OCI-LY3 (cell line): ENCODE results near the gene TM9SF3.
A peak's percentile ranks its signal among the peaks of the same experiment; 100 is the strongest.

Experiments
- H2AFZ ChIP-seq: fragments of 200-600, 300-600 bp; shearing (Covaris generic); 2 replicates; pipeline ENCODE4 v1.6.0; 2014; ENCODE audit warnings: antibody characterized with exemption, low read depth, low read length
- H3K27ac ChIP-seq: fragments of 200-600, 300-600 bp; sonication (generic); 2 replicates; pipeline ENCODE4 v1.5.1; 2014; ENCODE audit warnings: mild to moderate bottlenecking, low read length, moderate library complexity, mixed read lengths
- H3K27me3 ChIP-seq: fragments of 200-600, 300-600 bp; sonication (generic); 2 replicates; pipeline ENCODE4 v1.6.1; 2014; ENCODE audit warnings: low read depth, low read length, mixed read lengths
- H3K36me3 ChIP-seq: fragments of 200-600, 300-600 bp; sonication (generic); replicated peaks from 2 replicates; pipeline ENCODE3; 2014; ENCODE audit warnings: low read depth, low read length, mixed read lengths
- H3K4me1 ChIP-seq: fragments of 300-600, 200-600 bp; sonication (generic); 2 replicates; pipeline ENCODE4 v1.6.1; 2014; ENCODE audit warnings: low read length, mixed read lengths
- H3K4me2 ChIP-seq: fragments of 200-600, 300-600 bp; sonication (generic); 2 replicates; pipeline ENCODE4 v1.6.1; 2014; ENCODE audit warnings: low read length, mixed read lengths
- H3K4me3 ChIP-seq: fragments of 300-600, 200-600 bp; sonication (generic); 2 replicates; pipeline ENCODE4 v1.5.1; 2014; ENCODE audit warnings: antibody characterized with exemption, mild to moderate bottlenecking, low read length, moderate library complexity
- H3K79me2 ChIP-seq: fragments of 300-600, 200-600 bp; shearing (Covaris generic); 2 replicates; pipeline ENCODE4 v1.6.1; 2014; ENCODE audit warnings: mild to moderate bottlenecking, low read length, mixed read lengths
- H3K9ac ChIP-seq: fragments of 300-600, 200-600 bp; shearing (Covaris generic); 2 replicates; pipeline ENCODE4 v1.6.0; 2014; ENCODE audit warnings: mild to moderate bottlenecking, low read length, moderate library complexity
- H3K9me3 ChIP-seq: fragments of 200-600, 300-600 bp; shearing (Covaris generic); 2 replicates; pipeline ENCODE4 v1.6.1; 2014; ENCODE audit warnings: low read length, mixed read lengths; ENCODE audit not compliant: insufficient read depth
- H4K20me1 ChIP-seq: fragments of 200-600, 300-600 bp; sonication (generic); 2 replicates; pipeline ENCODE4 v1.6.1; 2016; ENCODE audit warnings: low read length, mixed read lengths; ENCODE audit not compliant: insufficient read depth
- EZH2phosphoT487 ChIP-seq: fragments of 200-600 bp; shearing (Covaris generic); IDR thresholded peaks from 2 replicates; pipeline ENCODE4 v1.6.1; 2018; ENCODE audit warnings: antibody characterized with exemption, mixed run types, low read depth
- TF ChIP-seq, protein P1 (sequence below): fragments of 200-600, 300-600 bp; sonication (generic); IDR thresholded peaks from 2 replicates; pipeline ENCODE4 v1.5.1; 2014; ENCODE audit warnings: antibody characterized with exemption, low read length, low read depth

Gene TM9SF3

GRCh38 chr10:96586419-96587263, at the start of gene TM9SF3:
TM9SF3 (minus strand) TSS chr10:96587012; CDS start chr10:96586835, 177 bp downstream.
- Histone ChIP-seq H2AFZ (peak within 1 kb of the TSS; percentile 20), H3K4me1 (peaks cover 44% of the 10 kb centered on the region), H3K9me3 (no peaks in the 10 kb centered on the region), H3K27me3 (no peaks in the 10 kb centered on the region), H3K4me2 (peak within 1 kb of the TSS; percentile 92), H3K36me3 (no peaks in the 10 kb centered on the region), H3K27ac (peak within 1 kb of the TSS; percentile 73), H3K79me2 (peaks cover 56% of the 10 kb centered on the region), H3K4me3 (peak within 1 kb of the TSS; percentile 94), H4K20me1 (peaks cover 39% of the 10 kb centered on the region), H3K9ac (peak within 1 kb of the TSS; percentile 86)
- no peak for TF ChIP-seq EZH2phosphoT487

GRCh38 chr10:96636551-96636950, 49.7 kb upstream of the TM9SF3 start:
- H3K4me2 ChIP-seq = no peak overlapping the region
- no peak overlapping the region for H3K27ac ChIP-seq
- H3K9ac ChIP-seq = no peak overlapping the region
- H3K4me3 ChIP-seq = no peak overlapping the region
- no peaks in the 10 kb centered on the region for H3K79me2 ChIP-seq
- H4K20me1 ChIP-seq = no peaks in the 10 kb centered on the region
- no peak for TF ChIP-seq EZH2phosphoT487
- TF ChIP-seq, protein P1, sequence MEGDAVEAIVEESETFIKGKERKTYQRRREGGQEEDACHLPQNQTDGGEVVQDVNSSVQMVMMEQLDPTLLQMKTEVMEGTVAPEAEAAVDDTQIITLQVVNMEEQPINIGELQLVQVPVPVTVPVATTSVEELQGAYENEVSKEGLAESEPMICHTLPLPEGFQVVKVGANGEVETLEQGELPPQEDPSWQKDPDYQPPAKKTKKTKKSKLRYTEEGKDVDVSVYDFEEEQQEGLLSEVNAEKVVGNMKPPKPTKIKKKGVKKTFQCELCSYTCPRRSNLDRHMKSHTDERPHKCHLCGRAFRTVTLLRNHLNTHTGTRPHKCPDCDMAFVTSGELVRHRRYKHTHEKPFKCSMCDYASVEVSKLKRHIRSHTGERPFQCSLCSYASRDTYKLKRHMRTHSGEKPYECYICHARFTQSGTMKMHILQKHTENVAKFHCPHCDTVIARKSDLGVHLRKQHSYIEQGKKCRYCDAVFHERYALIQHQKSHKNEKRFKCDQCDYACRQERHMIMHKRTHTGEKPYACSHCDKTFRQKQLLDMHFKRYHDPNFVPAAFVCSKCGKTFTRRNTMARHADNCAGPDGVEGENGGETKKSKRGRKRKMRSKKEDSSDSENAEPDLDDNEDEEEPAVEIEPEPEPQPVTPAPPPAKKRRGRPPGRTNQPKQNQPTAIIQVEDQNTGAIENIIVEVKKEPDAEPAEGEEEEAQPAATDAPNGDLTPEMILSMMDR = no peak
- H3K9me3 ChIP-seq = no peaks in the 10 kb centered on the region
- H2AFZ ChIP-seq = no peak overlapping the region
- peaks cover 7% of the 10 kb centered on the region for H3K4me1 ChIP-seq
- H3K36me3 ChIP-seq = peaks cover 9% of the 10 kb centered on the region
- H3K27me3 ChIP-seq = no peaks in the 10 kb centered on the region

DNA sequence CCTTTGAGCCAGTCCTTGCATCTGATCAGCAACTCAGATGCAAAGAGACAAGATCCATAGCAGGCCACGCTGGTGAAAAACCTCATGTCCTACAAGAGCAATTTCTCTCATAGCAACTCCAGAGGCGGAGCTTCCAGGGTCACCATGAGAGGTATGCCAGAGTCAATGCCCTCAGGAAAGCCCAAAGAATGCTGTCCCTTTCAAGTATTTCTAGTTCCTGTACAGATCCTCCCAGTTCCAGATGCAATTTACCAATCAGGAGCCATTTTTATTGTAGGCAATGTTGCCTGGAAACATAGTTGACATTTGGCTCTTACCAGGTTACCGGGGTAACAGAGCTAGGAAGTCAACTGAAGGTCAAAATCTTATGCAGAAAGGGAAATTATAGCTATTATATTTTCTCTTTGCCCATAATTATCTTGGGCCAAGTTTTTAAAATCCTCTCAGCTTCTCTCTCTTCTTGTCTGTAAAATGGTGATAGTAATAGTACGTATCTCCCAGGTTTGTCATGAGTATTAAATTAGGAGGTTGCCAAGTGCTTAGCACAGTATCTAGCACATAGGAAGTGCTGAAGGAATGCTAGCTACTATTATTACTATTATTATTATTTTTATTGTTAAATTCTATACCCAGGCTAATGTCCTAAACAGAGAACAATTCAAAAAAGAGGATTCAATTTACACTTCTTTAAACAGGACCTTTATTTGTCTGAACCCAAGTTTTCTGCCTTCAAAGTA, 46.3 kb upstream of the TM9SF3 start:
- Histone ChIP-seq H3K27me3 (no peaks in the 10 kb centered on the region), H3K4me3 (no peak overlapping the region), H4K20me1 (no peaks in the 10 kb centered on the region), H3K27ac (no peak overlapping the region), H3K4me1 (no peaks in the 10 kb centered on the region), H3K9me3 (no peaks in the 10 kb centered on the region), H3K79me2 (no peaks in the 10 kb centered on the region), H3K36me3 (peaks cover 4% of the 10 kb centered on the region), H2AFZ (no peak overlapping the region), H3K4me2 (no peak overlapping the region), H3K9ac (no peak overlapping the region)
- TF ChIP-seq EZH2phosphoT487 = no peak
- TF ChIP-seq, protein P1 = no peak

- TF ChIP-seq, protein P1 = no peak
- TF ChIP-seq EZH2phosphoT487 = no peak
- Histone ChIP-seq H3K79me2 (no peaks in the 10 kb centered on the region), H3K27ac (no peak overlapping the region), H2AFZ (no peak overlapping the region), H3K36me3 (peaks cover 25% of the 10 kb centered on the region), H3K9ac (no peak overlapping the region), H3K4me1 (no peaks in the 10 kb centered on the region), H4K20me1 (no peaks in the 10 kb centered on the region), H3K4me2 (no peak overlapping the region), H3K27me3 (no peaks in the 10 kb centered on the region), H3K9me3 (no peaks in the 10 kb centered on the region), H3K4me3 (no peak overlapping the region)
Measured at GRCh38 chr10:96627292-96627691, 40.5 kb upstream of the TM9SF3 start.
